Mammary epithelial cell (primary cell): ENCODE data around the gene MTG1.

Experiments
- CTCF ChIP-seq, 2 donors: IDR thresholded peaks in 1 of 2; conservative IDR thresholded peaks in 1 of 2; 2 replicates each; pipeline ENCODE4 v1.5.1; 2011 to 2012; ENCODE audit warnings: inconsistent platforms in 2 of 2, low read length in 2 of 2, mild to moderate bottlenecking in 2 of 2, control low read depth in 1 of 2, low read depth in 1 of 2; ENCODE audit not compliant: insufficient read depth in 1 of 2; ENCODE audit errors: extremely low read depth in 1 of 2
- EZH2 ChIP-seq: IDR thresholded peaks from 2 replicates; pipeline ENCODE4 v1.6.1; 2012; ENCODE audit warnings: low read length, inconsistent platforms, borderline replicate concordance

GRCh38 chr10:133420579-133420978 is 26.6 kb downstream of the MTG1 start:
- no peak for TF ChIP-seq CTCF (conservative IDR thresholded peaks at IDR 0.05 in 1 of 2, IDR thresholded peaks at IDR 0.05 in 1 of 2; ENCODE audit: extremely low read depth in 1 of 2, insufficient read depth in 1 of 2, low read depth in 1 of 2, low read length in 2 of 2)
- no peak for TF ChIP-seq EZH2
